Tibial nerve (tissue), 3 donors: Measurements from ENCODE around the gene KIF6.

ENCODE experiments used
- POLR2A ChIP-seq, 2 donors: fragments of 450-650 bp; IDR thresholded peaks; one replicate each; pipeline ENCODE4 v1.6.1; 2017; ENCODE audit warnings: antibody characterized with exemption in 2 of 2, mild to moderate bottlenecking in 2 of 2, moderate library complexity in 2 of 2
- TF ChIP-seq, protein P1 (sequence below), 5 experiments: fragments of 200-600 bp in 3 of 5; fragments of 450-650 bp in 2 of 5; sonication (generic) in 3 of 5; IDR thresholded peaks; one replicate each; pipeline ENCODE4 v1.5.1; 2016 to 2019; ENCODE audit warnings: antibody characterized with exemption in 5 of 5, mild to moderate bottlenecking in 3 of 5, moderate library complexity in 2 of 5

DNA sequence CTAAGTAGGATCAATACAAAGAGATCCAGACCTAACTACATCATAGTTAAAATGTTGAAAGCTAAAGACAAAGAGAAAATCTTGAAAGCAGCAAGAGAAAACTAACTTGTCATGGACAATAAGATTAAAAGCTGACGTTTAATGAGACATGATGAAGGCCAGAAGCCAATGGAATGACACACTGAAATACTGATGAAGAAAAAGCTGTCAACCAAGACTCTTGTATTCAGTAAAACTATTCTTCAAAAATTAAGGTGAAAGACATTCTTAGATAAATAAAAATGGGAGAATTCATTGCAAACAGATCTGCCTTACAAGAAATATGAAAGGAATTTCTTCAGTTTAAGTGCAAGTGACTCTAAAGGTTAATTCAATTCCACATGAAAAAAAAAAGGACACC, 256.8 kb downstream of the KIF6 start:
- TF ChIP-seq POLR2A (IDR thresholded peaks at IDR 0.05): no peak
- TF ChIP-seq, protein P1, sequence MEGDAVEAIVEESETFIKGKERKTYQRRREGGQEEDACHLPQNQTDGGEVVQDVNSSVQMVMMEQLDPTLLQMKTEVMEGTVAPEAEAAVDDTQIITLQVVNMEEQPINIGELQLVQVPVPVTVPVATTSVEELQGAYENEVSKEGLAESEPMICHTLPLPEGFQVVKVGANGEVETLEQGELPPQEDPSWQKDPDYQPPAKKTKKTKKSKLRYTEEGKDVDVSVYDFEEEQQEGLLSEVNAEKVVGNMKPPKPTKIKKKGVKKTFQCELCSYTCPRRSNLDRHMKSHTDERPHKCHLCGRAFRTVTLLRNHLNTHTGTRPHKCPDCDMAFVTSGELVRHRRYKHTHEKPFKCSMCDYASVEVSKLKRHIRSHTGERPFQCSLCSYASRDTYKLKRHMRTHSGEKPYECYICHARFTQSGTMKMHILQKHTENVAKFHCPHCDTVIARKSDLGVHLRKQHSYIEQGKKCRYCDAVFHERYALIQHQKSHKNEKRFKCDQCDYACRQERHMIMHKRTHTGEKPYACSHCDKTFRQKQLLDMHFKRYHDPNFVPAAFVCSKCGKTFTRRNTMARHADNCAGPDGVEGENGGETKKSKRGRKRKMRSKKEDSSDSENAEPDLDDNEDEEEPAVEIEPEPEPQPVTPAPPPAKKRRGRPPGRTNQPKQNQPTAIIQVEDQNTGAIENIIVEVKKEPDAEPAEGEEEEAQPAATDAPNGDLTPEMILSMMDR (IDR thresholded peaks at IDR 0.05): no peak
